H54 (cell line): ENCODE measurements around the gene OR12D3.

Experiments
- DNase-seq: peaks from one replicate; pipeline ENCODE4 v3.0.0; 2011; ENCODE audit warnings: low spot score, mixed read lengths; ENCODE audit not compliant: insufficient read length
- FAIRE-seq: peaks from 3 replicates; lab custom pipeline; 2011; peaks lifted over from hg19 to GRCh38; lab: Jason Lieb, UNC
- POLR2A ChIP-seq: IDR thresholded peaks from 2 replicates; pipeline ENCODE4 v1.6.1; 2011; ENCODE audit warnings: low read depth, mild to moderate bottlenecking, low read length

OR12D3 gene

DNA sequence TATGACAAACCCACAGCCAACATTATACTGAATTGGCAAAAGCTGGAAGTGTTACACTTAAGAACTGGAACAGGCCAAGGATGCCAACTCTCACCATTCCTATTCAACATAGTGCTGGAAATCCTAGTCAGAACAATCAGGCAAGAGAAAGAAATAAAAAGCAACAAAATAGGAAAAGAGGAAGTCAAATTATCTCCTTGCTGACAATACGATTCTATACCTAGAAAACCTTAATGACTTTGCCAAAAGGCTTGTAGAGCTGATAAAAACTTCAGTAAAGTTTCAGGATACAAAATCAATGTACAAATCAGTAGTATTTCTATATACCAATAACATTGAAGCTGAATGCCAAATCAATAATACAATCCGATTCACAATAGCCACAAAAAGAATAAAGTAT is 38.8 kb downstream of the OR12D3 start:
- FAIRE-seq (no peak), DNase-seq (no peak)
- TF ChIP-seq POLR2A: no peak

DNA sequence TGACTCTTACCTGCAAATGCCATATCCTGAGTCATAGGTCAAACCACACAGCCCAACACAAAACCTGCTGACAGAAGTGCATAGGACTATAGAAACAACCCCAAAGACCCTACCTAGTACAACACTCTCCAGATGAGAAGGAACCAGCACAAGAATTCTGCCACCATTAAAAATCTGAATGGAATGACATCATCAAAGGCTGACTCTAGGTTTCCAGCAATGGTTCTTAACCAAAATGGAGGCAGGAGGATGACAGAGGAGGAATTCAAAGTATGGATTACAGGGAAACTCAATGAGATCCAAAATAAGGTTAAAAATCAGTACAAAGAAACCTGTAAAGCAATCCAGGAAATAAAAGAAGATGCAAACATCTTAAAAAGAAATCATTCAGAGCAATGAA is 42.4 kb downstream of the OR12D3 start:
- FAIRE-seq (no peak), DNase-seq (no peak)
- TF ChIP-seq POLR2A: no peak

DNA sequence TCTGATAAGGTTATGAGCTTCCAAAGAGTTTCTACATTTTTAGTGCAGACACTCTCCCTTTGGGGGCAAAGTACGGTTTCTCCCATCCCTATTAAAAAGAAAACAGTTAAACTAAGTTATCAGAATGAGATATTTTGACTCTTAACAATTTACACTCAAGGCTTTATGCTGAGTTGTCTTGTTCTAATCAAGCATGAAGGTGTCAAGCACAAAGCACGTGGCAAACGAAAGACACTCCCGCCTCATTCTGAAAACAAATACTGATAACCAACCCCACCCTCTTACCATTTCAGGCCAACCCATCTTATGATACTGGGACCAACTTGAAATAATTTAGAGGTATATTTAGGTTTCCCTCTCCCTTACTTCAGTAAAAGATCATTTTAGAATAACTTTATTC is 49.3 kb downstream of the OR12D3 start:
- DNase-seq (no peak), FAIRE-seq (no peak)
- no peak for TF ChIP-seq POLR2A
